Measurements from ENCODE around the gene DRC3.

DRC3 gene

GRCh38 chr17:18020971-18021370 lies 48.3 kb downstream of the DRC3 start:
- DNase-seq (ENCODE audit: low spot score) = no peak

- DNase-seq (ENCODE audit: low spot score) = no peak
Measured at GRCh38 chr17:18021372-18021771, 48.7 kb downstream of the DRC3 start.

DNA sequence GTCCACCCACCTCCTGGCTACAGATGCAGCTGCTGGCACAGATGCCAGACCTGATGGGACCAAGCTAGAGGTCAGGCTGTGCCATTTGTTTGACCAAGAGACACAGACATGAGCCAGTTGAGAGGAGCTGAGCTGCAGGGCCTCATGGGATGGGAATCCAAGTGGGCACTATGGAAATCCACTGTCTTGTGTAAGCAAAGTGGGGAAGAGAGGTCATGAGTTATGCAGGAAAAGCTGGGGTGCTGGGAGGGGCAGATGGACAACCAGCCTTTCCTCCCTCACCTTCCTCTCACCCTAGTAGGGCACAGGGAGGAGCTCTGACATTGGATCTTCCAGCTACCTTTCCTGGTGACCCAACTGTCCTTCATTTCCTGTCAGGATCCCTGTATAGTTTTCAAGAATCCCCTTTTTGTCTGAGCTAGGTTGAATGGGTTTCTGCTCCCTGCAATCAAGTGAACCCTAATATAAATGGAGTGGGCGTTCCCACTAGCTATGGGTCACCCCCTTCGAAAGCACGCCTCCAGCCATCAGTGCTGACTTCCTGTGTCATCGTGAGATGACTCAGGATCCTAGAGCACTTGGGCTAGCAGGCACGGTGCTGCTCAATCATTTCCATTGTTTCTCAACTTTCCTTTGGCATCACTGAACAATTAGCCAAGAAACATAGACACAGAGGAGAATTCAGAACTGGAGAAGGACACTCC lies 52.7 kb downstream of the DRC3 start:
- no peak for DNase-seq (ENCODE audit: low spot score)

- DNase-seq (ENCODE audit: low spot score) = no peak
Measured at GRCh38 chr17:18025945-18026776, 53.5 kb downstream of the DRC3 start.

GRCh38 chr17:18027280-18027679 lies 54.6 kb downstream of the DRC3 start:
- DNase-seq (ENCODE audit: low spot score) = no peak

- no peak for DNase-seq (ENCODE audit: low spot score)
Measured at GRCh38 chr17:18028114-18028951, 55.7 kb downstream of the DRC3 start.

GRCh38 chr17:18028952-18029540 lies 56.4 kb downstream of the DRC3 start:
- DNase-seq (ENCODE audit: low spot score) = no peak

DNA sequence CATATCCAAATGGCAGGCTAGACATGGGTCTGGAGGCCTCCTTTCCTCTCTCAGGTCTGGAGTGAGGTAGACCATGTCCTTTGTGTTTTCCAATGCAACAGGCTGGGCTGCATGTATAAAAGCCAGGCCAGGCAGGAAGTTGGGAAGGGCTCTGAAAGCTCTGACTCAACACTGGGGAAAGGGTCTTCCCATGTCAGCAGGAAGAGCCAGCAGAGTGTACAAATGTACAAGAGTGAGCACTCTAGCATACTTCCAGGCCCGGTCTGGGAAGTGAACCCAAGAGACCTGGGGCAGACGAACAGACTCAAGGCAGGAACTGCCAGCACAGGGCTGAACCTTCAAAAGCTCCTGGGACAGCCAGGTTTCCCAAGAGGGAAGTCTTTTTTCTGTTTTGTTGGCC lies 59.3 kb downstream of the DRC3 start:
- no peak for DNase-seq (ENCODE audit: low spot score)

- DNase-seq (ENCODE audit: low spot score) = peak; percentile 85
Measured at GRCh38 chr17:18033442-18034099, 60.9 kb downstream of the DRC3 start.

- DNase-seq (ENCODE audit: low spot score) = no peak
Measured at GRCh38 chr17:18035704-18036103, 63.0 kb downstream of the DRC3 start.

DNA sequence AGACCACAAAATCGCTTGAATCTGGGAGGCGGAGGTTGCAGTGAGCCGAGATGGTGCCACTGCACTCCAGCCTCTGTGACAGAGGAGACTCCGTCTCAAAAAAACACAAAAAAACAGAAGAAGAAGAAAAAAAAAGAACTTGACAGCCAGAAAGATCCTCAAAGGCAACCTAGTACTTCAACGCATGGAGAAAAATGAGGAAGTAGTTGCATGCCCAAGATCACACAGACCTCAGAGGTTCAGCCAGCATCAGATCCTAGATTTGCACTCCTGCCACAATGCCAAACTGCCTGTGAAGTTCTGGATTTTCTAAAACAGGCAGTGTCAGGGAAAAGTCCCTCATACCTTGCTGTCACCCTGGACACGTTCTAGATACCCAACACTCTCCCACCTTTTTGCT lies 64.8 kb downstream of the DRC3 start:
- DNase-seq (ENCODE audit: low spot score) = no peak

- DNase-seq (ENCODE audit: low spot score) = no peak
Measured at GRCh38 chr17:18038149-18038850, 65.6 kb downstream of the DRC3 start.

- DNase-seq (ENCODE audit: low spot score) = peak; percentile 99
Measured at GRCh38 chr17:18038861-18039534, 66.3 kb downstream of the DRC3 start, which contains the start of the genes ATPAF2 and GID4. TSS of gene ATPAF2 (minus strand) at chr17:18039168. CDS start at chr17:18039013, 155 bp downstream. TSS of gene GID4 (plus strand) at chr17:18039408. CDS start at chr17:18039465, 57 bp downstream.

- no peak for DNase-seq (ENCODE audit: low spot score)
Measured at GRCh38 chr17:18039535-18040260, 67.0 kb downstream of the DRC3 start.

DNA sequence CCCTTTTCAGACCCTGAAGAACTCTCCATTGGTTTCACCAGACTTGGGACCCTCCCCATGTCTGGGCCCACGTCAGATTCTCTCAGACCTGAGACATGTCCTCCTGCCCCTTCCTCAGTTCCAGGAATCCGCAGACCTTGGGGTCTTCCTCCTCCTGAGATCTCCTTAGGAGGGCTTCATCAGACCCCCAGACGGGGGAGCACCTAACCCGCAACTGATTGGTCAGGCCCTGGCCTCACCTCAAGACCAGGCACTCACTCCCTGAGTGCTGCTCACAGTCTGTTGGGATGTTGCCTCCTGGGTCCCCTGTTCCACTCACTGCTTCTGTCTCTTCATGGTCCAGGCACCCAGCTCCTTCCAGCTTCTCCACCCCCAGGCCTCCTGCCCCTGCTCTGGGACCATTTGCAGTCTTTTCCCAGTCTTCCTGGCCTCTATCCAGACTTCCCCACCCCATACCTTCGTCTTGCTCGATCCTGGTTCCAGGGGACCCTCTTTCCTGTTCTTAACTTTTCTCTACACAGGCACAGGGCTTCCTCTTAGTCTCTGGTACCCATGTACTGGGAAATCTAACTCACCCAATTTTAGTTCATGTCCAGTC lies 67.7 kb downstream of the DRC3 start:
- DNase-seq (ENCODE audit: low spot score) = peak; percentile 40

DNA sequence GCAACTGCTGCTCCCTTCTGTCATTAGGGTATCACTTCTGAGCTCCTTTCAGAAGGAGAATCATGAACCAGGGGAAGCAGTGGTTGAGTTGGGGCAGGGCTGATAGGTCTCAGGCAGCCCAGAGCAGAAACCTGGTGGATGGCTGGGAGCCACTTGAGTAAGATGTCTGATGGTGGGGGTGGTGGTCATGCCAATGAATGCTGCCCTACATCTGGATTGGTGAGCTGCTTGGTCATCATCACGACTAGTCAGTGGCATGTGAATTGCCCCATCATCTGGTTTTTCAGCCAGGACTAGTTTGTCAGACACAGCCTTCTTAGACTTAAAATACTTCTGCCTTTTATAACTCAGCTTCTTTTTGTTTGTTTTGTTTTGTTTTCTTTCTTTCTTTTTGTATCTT lies 69.1 kb downstream of the DRC3 start:
- DNase-seq (ENCODE audit: low spot score) = no peak

GRCh38 chr17:18042983-18043382 lies 70.3 kb downstream of the DRC3 start:
- DNase-seq (ENCODE audit: low spot score) = no peak

GRCh38 chr17:18043491-18043890 lies 70.8 kb downstream of the DRC3 start:
- DNase-seq (ENCODE audit: low spot score) = no peak

- no peak for DNase-seq (ENCODE audit: low spot score)
Measured at GRCh38 chr17:18044609-18045008, 71.9 kb downstream of the DRC3 start.
